HEK293 (cell line): Measurements from ENCODE around the gene MEGF6.

ENCODE experiments used
- CTCF ChIA-PET: fragments of 350-600 bp; formaldehyde crosslinking; extraction: SDS; loops from one replicate; lab custom pipeline; 2021; ENCODE audit warnings: antibody characterized with exemption; lab: Yijun Ruan, JAX
- POLR2A ChIA-PET: fragments of 300-600 bp; formaldehyde crosslinking; extraction: SDS; loops from one replicate; lab custom pipeline; 2020; ENCODE audit warnings: antibody characterized with exemption, inconsistent platforms; lab: Yijun Ruan, JAX
- H3K27ac ChIP-seq: fragments of 200-500 bp; sonication (Bioruptor generic); 2 replicates; pipeline ENCODE4 v1.5.1; 2014; ENCODE audit warnings: low read depth, low read length, control low read depth, inconsistent platforms; ENCODE audit errors: extremely low read depth
- H3K36me3 ChIP-seq, 2 experiments: fragments of 200-500 bp in 1 of 2; sonication (Bioruptor generic) in 1 of 2; 1 replicate in 1 of 2; 2 replicates in 1 of 2; pipeline ENCODE4 v1.5.1; 2014 to 2017; ENCODE audit warnings: inconsistent platforms in 2 of 2, low read length in 2 of 2; ENCODE audit not compliant: control insufficient read depth in 2 of 2, insufficient read depth in 1 of 2
- H3K4me1 ChIP-seq: fragments of 200-500 bp; sonication (Bioruptor generic); 2 replicates; pipeline ENCODE4 v1.5.1; 2014; ENCODE audit warnings: mild to moderate bottlenecking, low read length, inconsistent platforms; ENCODE audit not compliant: control insufficient read depth, insufficient read depth
- H3K4me3 ChIP-seq: 2 replicates; pipeline ENCODE4 v1.5.1; 2011; ENCODE audit warnings: low read depth, mild to moderate bottlenecking, control low read depth, low read length, moderate library complexity
- H3K9me3 ChIP-seq: fragments of 200-500 bp; sonication (Bioruptor generic); 2 replicates; pipeline ENCODE4 v1.5.1; 2014; ENCODE audit warnings: low read depth, low read length, inconsistent platforms; ENCODE audit not compliant: control insufficient read depth, insufficient read depth
- EGR2 ChIP-seq: fragments of 450-650 bp; formaldehyde crosslinking; IDR thresholded peaks from 2 replicates; pipeline ENCODE4 v1.5.1; 2016; ENCODE audit warnings: low read depth, missing biosample characterization, missing genetic modification characterization
- GLIS1 ChIP-seq: fragments of 450-650 bp; formaldehyde crosslinking; IDR thresholded peaks from 2 replicates; pipeline ENCODE4 v1.5.1; 2016; ENCODE audit warnings: missing biosample characterization, missing genetic modification characterization
- PATZ1 ChIP-seq: fragments of 450-650 bp; formaldehyde crosslinking; IDR thresholded peaks from 2 replicates; pipeline ENCODE4 v1.5.1; 2016; ENCODE audit warnings: missing biosample characterization, missing genetic modification characterization
- SCRT1 ChIP-seq: fragments of 450-650 bp; formaldehyde crosslinking; IDR thresholded peaks from 2 replicates; pipeline ENCODE4 v1.5.1; 2016; ENCODE audit warnings: missing biosample characterization, missing genetic modification characterization, borderline replicate concordance
- SP7 ChIP-seq: fragments of 450-650 bp; formaldehyde crosslinking; IDR thresholded peaks from 2 replicates; pipeline ENCODE4 v1.5.1; 2016; ENCODE audit warnings: missing biosample characterization, missing genetic modification characterization
- ZBTB6 ChIP-seq: fragments of 450-650 bp; formaldehyde crosslinking; IDR thresholded peaks from 2 replicates; pipeline ENCODE4 v1.5.1; 2017; ENCODE audit warnings: missing biosample characterization, missing genetic modification characterization
- ZFHX2 ChIP-seq: fragments of 450-650 bp; formaldehyde crosslinking; conservative IDR thresholded peaks from 2 replicates; pipeline ENCODE4 v1.5.1; 2016; ENCODE audit warnings: missing biosample characterization, missing genetic modification characterization
- ZNF148 ChIP-seq: fragments of 450-650 bp; formaldehyde crosslinking; IDR thresholded peaks from 2 replicates; pipeline ENCODE4 v1.5.0; 2017; ENCODE audit warnings: missing biosample characterization, missing genetic modification characterization, borderline replicate concordance
- ZNF350 ChIP-seq: fragments of 450-650 bp; formaldehyde crosslinking; IDR thresholded peaks from 2 replicates; pipeline ENCODE4 v1.5.0; 2017; ENCODE audit warnings: missing biosample characterization, mild to moderate bottlenecking, missing genetic modification characterization
- ZNF530 ChIP-seq: fragments of 450-650 bp; formaldehyde crosslinking; IDR thresholded peaks from 2 replicates; pipeline ENCODE4 v1.5.1; 2016; ENCODE audit warnings: low read depth, missing biosample characterization, missing genetic modification characterization
- ZNF600 ChIP-seq: fragments of 450-650 bp; formaldehyde crosslinking; IDR thresholded peaks from 2 replicates; pipeline ENCODE4 v1.5.1; 2016; ENCODE audit warnings: missing biosample characterization, missing genetic modification characterization

Gene MEGF6

GRCh38 chr1:3453203-3453761, 158.0 kb downstream of the MEGF6 start (continued):
- TF ChIP-seq ZNF148 (tag by site-specific recombination) (no peak), ZNF350 (tag by site-specific recombination) (no peak), ZFHX2 (tag by site-specific recombination) (peak; percentile 56; the same call in 1 of the 2 replicates), PATZ1 (tag by site-specific recombination) (peak; percentile 51; the same call in 1 of the 2 replicates)

GRCh38 chr1:3452866-3453175, 158.5 kb downstream of the MEGF6 start:
- ChIA-PET POLR2A (interaction anchor here (0.6 to 1.5 kb wide), 6 partner anchors 13 to 166 kb away, joined by 3 to 6 read pairs (median 4); no protein-coding TSS in a partner anchor), CTCF (interaction anchor here (0.5 to 2.8 kb wide), 41 partner anchors 9 to 631 kb away, joined by 3 to 67 read pairs (median 5); partner anchors contain the start of gene TP73)
- Histone ChIP-seq H3K4me1 (no peaks in the 10 kb centered on the region), H3K4me3 (no peak overlapping the region), H3K9me3 (no peaks in the 10 kb centered on the region), H3K27ac (no peak overlapping the region), H3K36me3 (no peaks in the 10 kb centered on the region)
- no peak for TF ChIP-seq ZNF530 (tag by site-specific recombination)
- TF ChIP-seq GLIS1 = 0 out of 2 replicates have a peak, but pooled peaks have one; percentile 6
- TF ChIP-seq ZBTB6 (tag by site-specific recombination) = no peak
- TF ChIP-seq, all 188 proteins: peak for 1

GRCh38 chr1:3451994-3452865, 159.1 kb downstream of the MEGF6 start:
- ChIA-PET CTCF (interaction anchor here (0.5 to 2.8 kb wide), 36 partner anchors 8 to 631 kb away, joined by 3 to 67 read pairs (median 5); partner anchors contain the start of gene TP73), POLR2A (interaction anchor here (0.6 to 1.5 kb wide), 5 partner anchors 13 to 61 kb away, joined by 3 to 6 read pairs (median 5); no protein-coding TSS in a partner anchor)
- H3K27ac ChIP-seq = no peak overlapping the region
- H3K4me1 ChIP-seq = no peaks in the 10 kb centered on the region
- no peaks in the 10 kb centered on the region for H3K36me3 ChIP-seq
- TF ChIP-seq ZFHX2 (tag by site-specific recombination) (peak; percentile 31), SP7 (tag by site-specific recombination) (no peak), SCRT1 (tag by site-specific recombination) (no peak), ZNF600 (tag by site-specific recombination) (no peak), EGR2 (peak; percentile 35; the same call in 1 of the 2 replicates), GLIS1 (peak; percentile 79)
- H3K4me3 ChIP-seq = no peak overlapping the region
- no peaks in the 10 kb centered on the region for H3K9me3 ChIP-seq
